ENCODE results near the gene SNRNP70. TPM values are rescaled to one million over a fixed set of nuclear protein-coding genes. Genes with fewer than 3 reads are reported as not detected.
"Not testable (repeated sequence)": the region's sequence is repeated elsewhere in the genome, so short reads cannot be mapped to it uniquely, and the experiment has no call there.

Gene SNRNP70
- polyA plus RNA-seq, 1 donor: 218 TPM

DNA sequence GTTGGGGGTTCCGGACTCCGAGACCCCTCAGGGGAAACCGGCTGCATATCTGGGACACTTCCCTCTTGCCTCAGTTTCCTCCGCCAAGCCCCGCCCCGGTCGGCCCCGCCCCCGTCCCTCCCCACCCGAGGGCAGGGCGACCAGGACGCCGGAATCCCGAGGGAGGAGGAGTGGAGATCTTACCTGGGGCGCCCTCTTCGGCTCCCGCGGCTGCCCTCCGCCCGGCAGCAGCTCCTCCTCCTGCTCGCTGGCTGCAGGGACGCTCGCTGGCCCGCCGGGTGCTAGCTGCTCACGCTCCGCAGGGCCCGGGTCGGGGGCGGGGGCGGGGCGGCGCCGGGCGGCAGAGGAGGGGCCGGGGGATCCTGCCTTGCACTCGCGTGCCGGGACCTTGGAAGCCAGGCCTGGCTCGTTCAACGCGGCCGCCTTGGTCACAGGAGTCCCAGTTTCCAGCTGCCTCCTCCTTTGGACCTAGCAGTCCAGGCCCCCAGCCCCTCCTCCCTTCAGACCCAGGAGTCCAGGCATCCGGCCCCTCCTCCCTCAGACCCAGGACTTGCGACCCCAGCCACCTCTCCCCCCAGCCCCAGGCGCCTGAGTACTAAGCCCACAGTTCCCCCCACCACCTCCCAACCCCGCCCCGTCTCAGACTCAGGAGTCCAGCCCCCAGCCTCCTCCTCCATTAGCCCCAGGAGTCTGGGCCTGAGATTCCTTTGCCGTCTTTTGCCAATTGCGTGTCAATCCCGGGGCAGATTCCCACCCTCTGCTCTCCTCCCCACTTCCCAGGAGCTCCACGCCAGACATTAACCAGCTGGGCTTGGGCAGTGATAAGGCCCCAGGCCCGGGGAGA lies 20.3 kb upstream of the SNRNP70 start, which contains the start of gene NTF4:
Gene NTF4 (minus strand): TSS at position 51 of the 844 bp plus-strand sequence. CDS start 2,821 bp downstream, outside the sequence.
- DNase-seq (ENCODE audit: low read depth): no peak

DNA sequence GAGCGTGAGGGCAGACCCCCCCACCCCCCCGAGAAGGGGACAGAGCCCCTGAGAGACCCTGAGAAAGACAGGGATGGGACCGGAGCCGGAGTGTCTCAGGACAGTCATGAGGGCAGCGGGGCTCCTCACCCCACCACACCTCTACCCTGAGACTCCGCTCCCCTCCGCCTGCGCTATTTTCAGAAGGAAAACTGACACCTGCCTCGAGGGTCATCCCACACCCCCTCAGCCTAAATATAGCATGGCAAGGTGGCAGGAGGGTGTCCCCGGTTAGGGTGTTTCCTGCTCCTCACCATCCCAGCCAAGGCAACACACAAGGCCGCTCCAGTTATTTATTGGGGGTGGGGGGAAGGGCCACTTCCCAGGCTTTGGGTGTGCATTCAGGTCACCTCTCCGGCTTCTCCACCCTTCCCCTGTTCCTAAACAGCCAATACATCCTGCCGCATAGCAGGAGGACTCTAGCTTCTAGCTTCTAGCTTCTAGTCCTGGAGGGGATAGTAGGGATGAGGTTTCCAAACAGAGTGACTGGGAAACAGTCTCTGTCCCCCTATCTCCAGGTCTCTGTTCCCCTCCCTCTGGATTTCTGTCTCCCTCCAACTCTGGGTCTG lies 19.2 kb upstream of the SNRNP70 start:
- DNase-seq (ENCODE audit: low read depth): no peak

DNA sequence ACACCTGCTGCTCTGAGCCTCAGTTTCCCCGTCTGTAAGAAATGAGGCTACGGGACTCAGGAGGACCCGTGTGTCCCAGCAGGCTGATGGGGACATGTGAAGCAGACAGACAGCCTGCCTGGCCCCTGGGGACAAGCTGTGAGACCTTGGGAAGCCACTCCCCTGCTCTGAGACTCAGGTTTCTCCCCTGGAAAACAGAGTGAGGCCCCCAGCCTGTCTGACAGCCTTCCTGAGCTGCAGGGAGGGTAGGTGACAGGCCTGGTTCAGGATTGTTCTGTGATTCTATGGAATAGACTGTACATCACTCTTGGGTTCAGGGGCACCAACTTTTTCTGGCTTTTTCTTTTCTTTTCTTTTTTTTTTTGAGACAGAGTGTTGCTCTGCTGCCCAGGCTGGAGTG lies 17.7 kb upstream of the SNRNP70 start:
- DNase-seq (ENCODE audit: low read depth): no peak

DNA sequence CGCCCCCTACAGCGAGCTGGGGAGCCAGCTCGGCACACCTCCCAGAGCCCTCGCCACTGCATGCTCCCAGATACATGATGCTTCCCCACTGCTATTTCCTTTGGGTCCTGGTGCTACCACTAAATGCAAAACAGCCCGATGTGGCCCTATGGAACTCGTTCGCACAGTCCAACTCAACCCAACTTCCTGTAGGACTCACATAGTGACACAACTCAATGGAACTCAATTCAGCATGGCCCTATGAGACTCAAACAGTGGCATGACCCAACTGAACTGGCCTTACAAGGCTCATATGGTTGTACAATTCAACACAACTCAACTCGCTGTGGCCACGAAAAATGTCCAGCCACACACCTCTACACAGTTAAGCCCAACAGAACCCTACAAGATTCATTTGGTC lies 16.2 kb upstream of the SNRNP70 start:
- no peak for DNase-seq (ENCODE audit: low read depth)

DNA sequence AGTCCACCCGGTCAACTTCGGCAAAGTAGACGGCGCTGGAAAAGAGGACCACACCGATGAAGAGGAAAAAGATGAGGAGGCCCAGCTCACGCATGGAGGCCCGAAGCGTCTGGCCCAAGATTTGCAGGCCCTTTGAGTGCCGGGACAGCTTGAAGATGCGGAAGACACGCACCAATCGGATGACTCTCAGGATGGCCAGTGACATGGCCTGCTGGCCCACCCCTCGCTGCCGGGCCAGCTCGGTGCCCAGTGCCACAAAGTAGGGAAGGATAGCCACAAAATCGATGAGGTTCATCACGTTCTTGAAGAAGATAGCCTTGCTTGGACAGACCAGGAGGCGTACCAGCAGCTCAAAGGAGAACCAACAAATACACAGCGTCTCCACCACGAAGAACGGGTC lies 14.8 kb upstream of the SNRNP70 start:
- DNase-seq (ENCODE audit: low read depth): no peak

DNA sequence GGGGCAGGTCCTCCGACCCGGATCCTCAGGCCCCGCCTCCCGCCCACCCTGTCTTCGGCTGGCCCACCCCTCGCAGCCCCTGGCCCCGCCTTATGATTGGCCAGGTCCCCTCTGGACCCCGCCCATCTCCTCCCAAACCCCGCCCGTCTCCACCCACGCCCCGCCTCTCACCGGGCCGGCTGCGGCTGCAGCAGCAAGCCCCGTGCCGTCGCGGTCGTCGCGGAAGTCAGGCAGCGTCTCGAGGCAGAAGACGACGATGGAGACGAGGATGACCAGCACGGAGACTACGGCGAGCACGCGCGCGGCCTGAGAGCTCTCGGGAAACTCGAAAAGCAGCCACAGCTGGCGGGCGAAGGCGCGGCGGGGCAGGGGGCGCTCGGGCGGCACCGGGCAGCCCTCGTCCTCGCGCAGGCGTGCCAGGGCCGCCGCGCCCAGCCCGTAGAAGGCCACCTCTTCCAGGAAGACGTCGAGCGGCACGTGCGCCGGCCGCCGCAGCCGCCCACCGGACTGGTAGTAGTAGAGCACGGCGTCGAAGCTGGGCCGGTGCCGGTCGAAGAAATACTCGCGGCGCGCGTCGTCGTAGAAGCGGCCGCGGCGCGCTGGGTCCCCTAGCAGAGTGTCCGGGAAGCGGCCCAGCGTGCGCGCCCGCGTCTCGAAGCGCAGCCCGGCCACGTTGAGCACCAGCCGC lies 13.2 kb upstream of the SNRNP70 start:
- DNase-seq (ENCODE audit: low read depth): no peak

DNA sequence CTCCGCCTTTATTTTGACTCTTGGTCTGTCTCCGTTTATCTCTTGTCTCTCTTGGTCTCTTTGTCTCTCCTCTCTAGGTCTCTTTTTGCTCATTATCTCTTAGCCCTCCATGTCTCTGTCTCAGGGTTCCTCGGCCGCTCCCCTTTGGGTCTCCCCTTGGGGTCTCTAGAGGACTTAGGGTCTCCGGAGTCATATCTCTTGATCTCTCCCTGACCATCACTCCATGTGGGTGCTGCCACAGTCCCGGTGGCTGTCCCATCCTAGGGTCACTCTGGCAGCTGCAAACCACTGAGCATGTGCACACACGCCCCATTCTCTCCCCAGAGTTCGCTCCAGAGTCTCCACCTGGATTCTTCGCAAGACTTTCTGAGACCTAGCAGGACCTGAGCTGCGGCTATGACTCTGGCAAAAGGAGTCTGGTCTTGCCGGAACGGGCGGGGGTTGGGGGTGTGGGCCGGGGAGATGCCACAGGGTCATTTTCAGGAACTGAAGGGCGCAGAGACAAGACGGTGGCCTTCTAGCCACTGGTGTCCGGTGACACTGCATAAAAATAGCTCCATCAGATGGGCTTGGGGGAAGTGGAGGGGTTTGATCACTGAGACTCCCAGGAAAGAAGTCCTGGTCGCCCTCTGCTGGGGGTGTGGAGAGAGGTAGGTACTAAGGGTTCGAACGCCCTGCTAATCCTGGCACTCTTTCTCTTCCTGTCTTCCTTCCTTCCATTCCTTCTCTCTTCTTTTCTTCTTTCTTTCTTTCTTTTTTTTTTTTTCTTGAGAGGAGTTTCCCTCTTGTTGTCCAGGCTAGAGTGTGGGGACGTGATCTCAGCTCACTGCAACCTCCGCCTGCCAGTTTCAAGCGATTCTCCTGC lies 11.5 kb upstream of the SNRNP70 start:
- no peak for DNase-seq (ENCODE audit: low read depth)

DNA sequence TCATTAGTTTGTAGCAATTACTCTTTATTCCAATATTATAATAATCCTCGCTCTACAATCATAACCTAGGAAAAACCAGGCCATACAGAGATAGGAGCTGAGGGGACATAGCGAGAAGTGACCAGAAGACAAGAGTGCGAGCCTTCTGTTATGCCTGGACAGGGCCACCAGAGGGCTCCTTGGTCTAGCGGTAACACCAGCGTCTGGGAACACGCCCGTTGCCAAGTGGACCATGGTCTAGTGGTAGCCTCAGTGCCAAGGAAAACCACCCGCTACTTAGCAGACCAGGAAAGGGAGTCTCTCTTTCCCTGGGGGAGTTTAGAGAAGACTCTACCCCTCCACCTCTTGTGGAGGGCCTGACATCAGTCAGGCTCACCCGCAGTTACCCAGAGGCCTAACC lies 10.4 kb upstream of the SNRNP70 start:
- DNase-seq (ENCODE audit: low read depth): not testable (repeated sequence)

DNA sequence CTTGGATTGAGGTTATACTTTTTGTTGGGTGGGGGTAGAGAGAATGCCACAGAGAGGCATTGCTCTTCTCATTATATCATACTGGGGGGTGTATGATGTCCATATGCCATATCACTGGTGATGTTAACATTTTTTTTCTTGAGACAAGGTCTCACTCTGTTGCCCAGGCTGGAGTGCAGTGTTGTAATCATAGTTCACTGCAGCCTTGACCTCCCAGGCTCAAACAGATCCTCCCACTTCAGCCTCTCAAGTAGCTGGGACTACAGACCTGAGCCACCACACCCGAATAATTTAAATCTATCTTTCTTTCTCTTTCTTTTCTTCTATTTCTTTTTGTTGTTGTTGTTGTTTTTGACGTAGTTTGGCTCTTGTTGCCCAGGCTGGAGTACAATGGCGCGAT lies 4.9 kb upstream of the SNRNP70 start:
- DNase-seq (ENCODE audit: low read depth): no peak

DNA sequence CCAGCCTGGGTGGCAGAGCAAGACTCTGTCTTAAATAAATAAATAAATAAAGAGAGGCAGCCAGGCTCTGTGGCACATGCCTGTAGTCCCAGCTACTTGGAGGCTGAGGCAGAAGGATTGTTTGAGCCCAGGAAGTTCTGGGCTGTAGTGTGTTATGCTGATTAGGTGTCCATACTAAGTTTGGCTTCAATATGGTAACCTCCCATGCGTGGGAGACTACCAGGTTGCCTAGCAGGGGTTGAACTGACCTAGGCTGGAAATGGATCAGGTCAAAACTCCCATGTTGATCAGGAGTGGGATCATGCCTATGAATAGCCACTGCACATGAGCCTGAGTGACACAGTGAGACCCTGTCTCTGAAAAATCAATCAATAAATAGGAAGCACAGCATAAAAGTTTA lies 4.0 kb upstream of the SNRNP70 start:
- DNase-seq (ENCODE audit: low read depth): no peak

DNA sequence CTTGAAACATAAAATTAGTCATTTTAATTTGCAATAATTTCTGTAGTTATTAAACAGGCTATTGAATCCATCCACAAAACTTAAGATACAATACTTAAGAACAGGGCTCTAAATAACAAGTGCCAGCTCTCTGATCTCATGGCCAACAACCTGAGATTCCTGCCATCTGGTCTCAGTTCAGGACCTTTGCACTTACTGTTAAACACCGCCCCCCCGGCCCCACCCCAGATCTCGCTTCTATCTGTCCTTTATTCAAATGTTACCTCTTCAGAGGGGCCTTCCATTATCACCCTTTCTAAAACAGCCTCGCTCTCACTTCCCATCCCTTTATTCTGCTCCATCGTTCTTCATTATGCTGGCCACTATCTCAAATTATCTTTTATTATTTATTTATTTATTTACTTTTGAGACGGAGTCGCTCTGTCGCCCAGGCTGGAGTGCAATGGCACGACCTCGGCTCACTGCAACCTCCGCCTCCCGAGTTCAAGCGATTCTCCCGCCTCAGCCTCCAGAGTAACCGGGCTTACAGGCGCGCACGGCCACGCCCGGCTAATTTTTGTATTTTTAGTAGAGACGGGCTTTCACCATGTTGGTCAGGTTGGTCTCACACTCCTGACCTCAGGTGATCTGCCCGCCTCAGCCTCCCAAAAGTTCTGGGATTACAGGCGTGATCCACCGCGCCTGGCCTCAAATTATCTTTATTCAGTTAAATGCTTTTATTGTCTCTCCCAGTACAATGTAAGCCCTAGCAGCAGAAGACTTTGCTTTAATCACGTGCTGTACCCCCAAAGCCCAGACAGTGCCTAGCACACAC lies 838 bp upstream of the SNRNP70 start:
- DNase-seq (ENCODE audit: low read depth): no peak

DNA sequence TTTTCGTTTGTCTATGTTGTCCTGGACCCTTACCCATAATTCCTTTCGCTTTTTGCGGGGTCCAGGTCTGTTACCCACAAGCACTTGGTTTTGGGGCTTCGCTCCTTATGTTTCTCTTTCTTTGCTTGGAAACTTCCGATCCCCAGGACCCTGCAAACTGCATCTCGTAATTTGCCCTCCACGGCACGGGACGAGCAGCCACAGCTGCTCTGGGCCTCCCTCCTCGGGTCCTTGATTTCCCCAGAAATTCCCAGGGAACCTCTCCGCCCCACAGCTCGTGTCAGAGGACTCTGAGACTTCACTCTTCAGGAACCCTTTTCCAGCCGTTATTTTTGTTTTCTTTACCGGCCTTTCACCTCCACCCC lies 599 bp downstream of the SNRNP70 start:
- no peak for DNase-seq (ENCODE audit: low read depth)

DNA sequence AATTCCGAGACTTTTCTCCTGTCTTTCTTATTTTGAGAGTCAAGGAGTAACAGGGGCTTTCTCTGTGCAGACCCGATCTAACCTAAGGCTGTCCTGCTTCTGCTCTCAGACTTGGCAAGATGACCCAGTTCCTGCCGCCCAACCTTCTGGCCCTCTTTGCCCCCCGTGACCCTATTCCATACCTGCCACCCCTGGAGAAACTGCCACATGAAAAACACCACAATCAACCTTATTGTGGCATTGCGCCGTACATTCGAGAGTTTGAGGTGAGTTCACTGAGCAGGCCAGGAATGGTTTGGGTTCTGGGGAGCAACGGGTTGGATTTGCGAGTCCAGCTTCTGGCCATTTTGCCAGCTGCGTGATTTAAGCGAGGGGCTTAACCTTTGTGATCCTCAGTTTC lies 1.0 kb downstream of the SNRNP70 start:
- DNase-seq (ENCODE audit: low read depth): no peak

DNA sequence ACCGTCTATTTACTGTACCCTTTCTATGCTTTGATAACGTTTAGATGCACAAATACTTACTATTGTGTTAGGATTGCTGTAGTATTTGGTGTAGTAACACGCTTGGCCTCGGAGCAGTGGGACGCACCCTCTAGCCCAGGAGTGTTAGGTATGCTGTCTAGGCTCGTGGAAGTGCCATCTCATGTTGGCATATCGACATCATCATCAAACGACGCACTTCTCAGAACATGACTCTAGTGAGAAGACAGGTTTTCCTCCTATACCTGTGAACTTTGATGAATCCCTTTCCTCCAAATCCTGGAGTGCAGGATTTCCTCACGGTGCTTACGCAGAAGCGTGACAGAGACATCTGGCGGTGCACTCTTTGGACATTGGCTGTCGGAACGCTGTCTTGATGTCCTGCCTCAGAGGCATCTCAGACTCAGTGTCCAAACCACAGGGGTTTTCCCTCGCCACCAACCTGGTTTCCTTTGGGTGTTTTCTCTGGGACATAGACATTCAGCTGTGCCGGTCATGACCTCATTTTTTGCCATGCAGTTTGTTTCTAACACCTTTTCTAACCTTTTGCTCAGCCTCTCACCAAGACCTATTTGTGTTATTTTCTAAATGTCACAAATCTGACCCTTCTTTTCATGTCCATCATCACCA lies 6.3 kb downstream of the SNRNP70 start:
- no peak for DNase-seq (ENCODE audit: low read depth)

DNA sequence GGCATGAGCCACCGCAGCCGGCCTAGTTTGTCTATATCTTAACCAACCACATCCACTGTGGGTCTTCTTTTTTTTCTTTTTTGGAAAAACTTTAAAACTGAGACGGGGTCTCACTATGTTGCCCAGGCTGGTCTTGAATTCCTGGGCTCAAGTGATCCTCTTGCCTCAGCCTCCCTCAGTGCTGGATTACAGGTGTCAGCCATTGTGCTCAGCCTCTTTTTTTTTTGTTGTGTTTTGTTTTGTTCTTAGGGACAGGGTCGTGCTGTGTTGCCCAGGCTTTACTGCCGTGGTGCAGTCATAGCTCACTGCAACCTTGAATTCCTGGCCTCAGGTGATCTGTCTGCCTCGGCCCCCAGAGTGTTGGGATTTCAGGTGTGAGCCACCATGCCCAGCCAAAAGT lies 7.4 kb downstream of the SNRNP70 start:
- DNase-seq (ENCODE audit: low read depth): no peak

DNA sequence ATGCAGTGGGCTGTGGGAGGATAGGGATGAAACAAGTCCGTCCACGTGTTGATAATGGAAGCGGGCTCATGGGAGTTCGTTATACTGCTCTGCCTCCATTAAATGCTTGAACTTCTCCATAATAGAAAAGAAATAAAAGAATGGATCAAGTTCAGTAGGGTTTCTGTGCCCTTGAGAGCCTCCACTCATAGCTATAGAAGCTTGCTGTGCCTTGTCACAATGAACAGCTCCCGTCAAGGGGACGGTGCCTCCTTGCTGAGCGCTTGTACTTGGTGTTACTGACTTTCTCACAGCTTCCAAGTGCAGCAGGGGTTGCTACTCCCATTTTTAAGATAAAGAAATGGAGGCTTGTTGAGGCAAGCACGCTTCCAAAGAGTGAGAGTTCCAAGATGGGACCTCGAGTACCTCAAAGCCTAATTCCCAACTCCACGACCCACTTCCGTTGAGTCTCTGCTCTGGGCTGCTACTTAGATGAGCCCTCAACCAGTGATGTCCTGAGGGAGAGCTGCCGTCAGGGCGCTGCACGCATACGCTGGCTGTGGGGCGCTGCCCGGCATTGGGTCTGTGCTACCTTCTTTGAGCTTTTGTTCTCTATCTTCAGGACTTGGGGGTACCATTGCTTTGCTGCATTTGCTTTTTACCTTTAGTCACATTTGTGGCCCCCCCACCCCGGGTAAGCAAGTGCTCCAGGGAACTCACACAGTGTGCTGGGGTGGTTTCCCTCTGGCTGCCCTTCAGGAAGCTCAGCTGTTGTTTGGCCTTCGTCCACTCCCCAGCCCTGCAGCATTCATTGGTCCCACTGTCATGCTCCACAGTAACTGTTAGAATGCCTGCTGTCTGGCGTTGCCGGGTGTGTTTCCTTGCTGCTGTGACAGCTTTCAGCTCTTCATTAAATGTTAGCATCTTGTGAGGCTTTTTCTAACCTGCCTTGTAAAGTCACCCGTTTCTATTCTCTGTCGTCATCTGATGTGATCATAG lies 9.5 kb downstream of the SNRNP70 start:
- no peak for DNase-seq (ENCODE audit: low read depth)

DNA sequence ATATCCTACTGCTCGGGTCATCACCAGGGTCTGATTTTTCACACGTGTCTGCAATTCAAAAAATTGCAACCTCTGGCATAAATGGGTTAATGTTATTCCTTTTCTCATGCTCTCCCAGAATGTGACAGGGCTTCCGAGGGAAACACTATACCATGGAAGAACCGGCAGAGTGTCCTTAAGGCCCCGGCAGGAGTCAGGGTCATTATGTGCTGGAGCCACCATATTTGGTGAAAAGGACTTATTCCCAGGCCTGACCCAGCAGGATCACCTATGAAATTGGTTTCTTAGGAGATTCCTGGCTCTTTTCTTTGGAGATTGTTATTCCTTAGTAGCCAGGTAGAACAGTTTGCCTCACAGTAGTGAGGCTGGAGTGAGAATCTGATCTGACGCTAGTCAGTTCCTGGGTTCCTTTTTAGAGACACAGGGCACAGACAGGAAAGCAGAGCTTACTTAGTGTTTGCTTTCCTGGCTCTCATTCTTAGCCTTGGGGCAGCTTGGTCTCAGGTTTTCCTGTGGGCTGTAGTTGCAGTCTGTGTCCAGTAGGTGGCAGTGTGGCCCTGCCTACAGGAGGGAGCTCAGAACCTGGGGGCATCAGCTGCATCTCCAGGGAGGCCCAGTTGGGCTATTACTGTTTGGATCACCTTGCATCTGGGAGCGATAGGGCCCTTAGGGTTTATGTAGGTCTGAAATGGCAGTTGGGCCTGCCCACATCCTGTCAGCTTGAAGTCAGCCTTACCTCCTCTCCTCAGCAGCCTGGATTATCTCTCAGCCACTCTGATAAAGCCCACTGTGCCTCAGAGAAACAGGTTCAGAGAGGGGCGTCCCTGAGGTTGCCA lies 12.4 kb downstream of the SNRNP70 start:
- no peak for DNase-seq (ENCODE audit: low read depth)

DNA sequence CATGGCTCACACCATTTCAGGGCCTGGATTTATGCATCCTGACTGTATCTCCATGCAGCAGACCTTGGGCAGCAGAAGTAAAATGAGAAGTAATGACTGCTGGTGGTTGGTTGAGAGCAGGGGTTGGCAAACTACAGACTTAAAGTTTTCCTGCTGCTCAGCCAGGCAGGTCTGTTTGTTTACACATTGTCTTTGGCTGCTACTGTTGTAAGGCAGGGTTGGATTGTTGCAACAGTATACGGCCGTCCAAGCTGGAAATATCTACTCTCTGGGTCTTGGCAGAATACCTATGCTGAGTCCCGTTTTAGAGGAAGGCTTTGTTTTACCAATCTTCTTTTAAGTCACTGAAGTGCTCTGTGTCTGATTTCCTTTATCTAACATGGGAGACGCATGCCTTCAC lies 13.5 kb downstream of the SNRNP70 start:
- DNase-seq (ENCODE audit: low read depth): no peak

Data from forelimb muscle (tissue), 1 donor.